ENCODE results near the gene CCT6B. TPM values are rescaled to one million over a fixed set of nuclear protein-coding genes. Genes with fewer than 3 reads are reported as not detected.

CCT6B gene
- total RNA-seq, 3 donors from 2014 or later = 1.0 to 2.7 (median 2.1) TPM

- Histone ChIP-seq H3K4me1 (ENCODE audit: low read depth) (peaks cover under 1% of the 10 kb centered on the region), H3K4me3 (no peak overlapping the region), H3K9me3 (no peaks in the 10 kb centered on the region), H3K36me3 (ENCODE audit: low read depth) (peaks cover 8% of the 10 kb centered on the region)
- no peak for DNase-seq
- ATAC-seq = no peak
- intact Hi-C loops (cut with DNase I, micrococcal nuclease) = loop anchor here (5.0 to 10.0 kb wide), 2 partner anchors 98 to 121 kb away; partner anchors contain the start of gene RAD51D (in 1 of the 2)
- TF ChIP-seq, protein P1, sequence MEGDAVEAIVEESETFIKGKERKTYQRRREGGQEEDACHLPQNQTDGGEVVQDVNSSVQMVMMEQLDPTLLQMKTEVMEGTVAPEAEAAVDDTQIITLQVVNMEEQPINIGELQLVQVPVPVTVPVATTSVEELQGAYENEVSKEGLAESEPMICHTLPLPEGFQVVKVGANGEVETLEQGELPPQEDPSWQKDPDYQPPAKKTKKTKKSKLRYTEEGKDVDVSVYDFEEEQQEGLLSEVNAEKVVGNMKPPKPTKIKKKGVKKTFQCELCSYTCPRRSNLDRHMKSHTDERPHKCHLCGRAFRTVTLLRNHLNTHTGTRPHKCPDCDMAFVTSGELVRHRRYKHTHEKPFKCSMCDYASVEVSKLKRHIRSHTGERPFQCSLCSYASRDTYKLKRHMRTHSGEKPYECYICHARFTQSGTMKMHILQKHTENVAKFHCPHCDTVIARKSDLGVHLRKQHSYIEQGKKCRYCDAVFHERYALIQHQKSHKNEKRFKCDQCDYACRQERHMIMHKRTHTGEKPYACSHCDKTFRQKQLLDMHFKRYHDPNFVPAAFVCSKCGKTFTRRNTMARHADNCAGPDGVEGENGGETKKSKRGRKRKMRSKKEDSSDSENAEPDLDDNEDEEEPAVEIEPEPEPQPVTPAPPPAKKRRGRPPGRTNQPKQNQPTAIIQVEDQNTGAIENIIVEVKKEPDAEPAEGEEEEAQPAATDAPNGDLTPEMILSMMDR (IDR thresholded peaks at IDR 0.05) = no peak
Measured at GRCh38 chr17:34996422-34997285, 35.4 kb upstream of the CCT6B start.

- Histone ChIP-seq H3K36me3 (ENCODE audit: low read depth) (peaks cover 8% of the 10 kb centered on the region), H3K9me3 (no peaks in the 10 kb centered on the region), H3K4me3 (no peak overlapping the region), H3K4me1 (ENCODE audit: low read depth) (peaks cover 11% of the 10 kb centered on the region)
- intact Hi-C loops (cut with DNase I, micrococcal nuclease) = loop anchor here in 1 of 2 donors (10.0 kb wide), 1 partner anchor 102 kb away; no protein-coding TSS in a partner anchor
- DNase-seq (no peak), ATAC-seq (no peak)
- TF ChIP-seq, protein P1 (IDR thresholded peaks at IDR 0.05) = no peak
Measured at GRCh38 chr17:34993031-34993430, 31.8 kb upstream of the CCT6B start.

DNA sequence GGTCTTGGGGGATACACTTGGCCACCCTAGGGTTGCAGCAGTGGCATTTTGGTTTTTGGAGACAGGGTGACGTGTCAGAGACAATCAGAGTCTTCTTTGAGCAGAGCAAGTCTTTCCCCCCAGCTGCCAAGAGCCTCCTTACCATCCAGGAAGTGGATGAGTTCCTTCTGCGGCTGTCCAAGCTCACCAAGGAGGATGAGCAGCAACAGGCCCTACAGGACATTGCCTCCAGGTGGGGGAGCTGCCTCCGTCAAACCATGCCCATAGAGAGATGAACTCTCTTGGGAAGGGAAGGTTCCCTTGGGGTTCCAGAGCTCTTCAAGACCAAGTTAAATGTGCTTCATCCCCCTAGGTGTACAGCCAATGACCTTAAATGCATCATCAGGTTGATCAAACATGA lies 30.3 kb upstream of the CCT6B start:
- Histone ChIP-seq H3K36me3 (ENCODE audit: low read depth) (peaks cover 8% of the 10 kb centered on the region), H3K4me3 (no peak overlapping the region), H3K9me3 (no peaks in the 10 kb centered on the region), H3K4me1 (ENCODE audit: low read depth) (peaks cover 11% of the 10 kb centered on the region)
- no peak for ATAC-seq
- TF ChIP-seq, protein P1 (IDR thresholded peaks at IDR 0.05) = no peak
- intact Hi-C loops (cut with DNase I, micrococcal nuclease) = loop anchor here in 1 of 2 donors (10.0 kb wide), 1 partner anchor 103 kb away; no protein-coding TSS in a partner anchor
- DNase-seq = no peak

DNA sequence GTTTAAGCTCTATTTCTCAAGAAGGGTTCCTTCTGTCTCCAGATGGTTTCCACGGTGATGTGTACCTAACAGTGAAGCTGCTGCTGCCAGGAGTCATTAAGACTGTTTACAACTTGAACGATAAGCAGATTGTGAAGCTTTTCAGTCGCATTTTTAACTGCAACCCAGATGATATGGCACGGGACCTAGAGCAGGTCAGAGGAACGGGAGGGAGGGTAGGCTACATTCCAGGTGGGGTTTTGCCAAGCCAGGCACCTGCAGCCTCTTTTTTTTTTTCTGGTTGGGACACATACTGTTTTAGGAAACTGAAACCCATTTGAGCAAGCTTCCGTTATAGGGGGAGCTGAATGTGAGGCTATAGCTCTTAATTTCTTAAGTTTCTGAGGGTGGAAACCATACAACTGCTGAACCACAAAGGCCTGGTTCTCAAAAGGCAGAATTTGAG lies 29.7 kb upstream of the CCT6B start:
- ATAC-seq (peak; percentile 85), DNase-seq (peak in 1 of 3 donors; percentile 57)
- Histone ChIP-seq H3K36me3 (ENCODE audit: low read depth) (peaks cover 8% of the 10 kb centered on the region), H3K4me1 (ENCODE audit: low read depth) (peaks cover 11% of the 10 kb centered on the region), H3K4me3 (no peak overlapping the region), H3K9me3 (no peaks in the 10 kb centered on the region)
- intact Hi-C loops (cut with DNase I, micrococcal nuclease) = loop anchor here in 1 of 2 donors (10.0 kb wide), 1 partner anchor 104 kb away; no protein-coding TSS in a partner anchor
- TF ChIP-seq, protein P1 (IDR thresholded peaks at IDR 0.05) = no peak

DNA sequence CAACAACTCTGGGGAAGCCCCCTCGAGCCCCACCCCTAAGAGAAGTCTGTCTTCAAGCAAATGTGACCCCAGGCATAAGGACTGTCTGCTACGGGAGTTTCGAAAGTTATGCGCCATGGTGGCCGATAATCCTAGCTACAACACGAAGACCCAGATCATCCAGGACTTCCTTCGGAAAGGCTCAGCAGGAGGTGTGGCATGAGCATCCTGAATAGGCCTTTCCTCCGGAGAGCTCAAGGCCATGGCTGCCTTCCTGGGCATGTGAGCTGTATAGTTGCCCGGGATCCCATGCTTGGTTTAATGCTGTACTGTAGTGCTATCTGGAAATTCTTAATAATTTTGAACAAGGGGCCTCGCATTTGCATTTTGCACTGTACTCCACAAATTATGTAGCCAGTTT lies 28.2 kb upstream of the CCT6B start:
- Histone ChIP-seq H3K4me3 (no peak overlapping the region), H3K4me1 (ENCODE audit: low read depth) (peaks cover 11% of the 10 kb centered on the region), H3K9me3 (no peaks in the 10 kb centered on the region), H3K36me3 (ENCODE audit: low read depth) (peaks cover 6% of the 10 kb centered on the region)
- TF ChIP-seq, protein P1 (IDR thresholded peaks at IDR 0.05) = no peak
- intact Hi-C loops (cut with DNase I, micrococcal nuclease) = no loop called here
- DNase-seq (no peak), ATAC-seq (no peak)
